ENCODE measurements around the gene STXBP5. TPM values are rescaled to one million over a fixed set of nuclear protein-coding genes. Genes with fewer than 3 reads are reported as not detected.

Gene STXBP5
- total and polyA plus RNA-seq, 2 of the 4 experiments (the other 2 are of a cell fraction), result 13.2 to 46.4 TPM

- BruUV-seq (replicated peaks), result no TSS peak
- POLR2A ChIA-PET (ENCODE audit: unreplicated experiment), result no interaction called here
- no peak overlapping the region for H3K4ac ChIP-seq (ENCODE audit: low read depth, low read length)
- H3K56ac ChIP-seq (ENCODE audit: extremely low read depth, insufficient read depth, low read length), result no peak overlapping the region
- H3K27me3 ChIP-seq (ENCODE audit: control insufficient read depth, insufficient read depth, low read length), result no peaks in the 10 kb centered on the region
- no peak overlapping the region for H4K91ac ChIP-seq (ENCODE audit: insufficient read depth, low read depth, low read length)
- no CpG with 5 or more reads among the region's 2 CpGs for WGBS, 2 experiments (ENCODE audit: extremely low coverage in 2 of 2, insufficient read length in 1 of 2)
- peaks cover 8 to 12% of the 10 kb centered on the region in 2 experiments; a peak in 3 of 4 replicates for H3K79me1 ChIP-seq (ENCODE audit: low read depth in 1 of 2, low read length in 2 of 2)
- H4K20me1 ChIP-seq (ENCODE audit: insufficient read depth, low read length), result no peaks in the 10 kb centered on the region
- H3K23ac ChIP-seq (ENCODE audit: low read depth, low read length), result no peak overlapping the region
- no peak overlapping the region for H2BK15ac ChIP-seq (ENCODE audit: low read depth, low read length)
- H3K27ac ChIP-seq (ENCODE audit: insufficient read depth, low read length), result no peak overlapping the region
- no peak overlapping the region for H2BK20ac ChIP-seq (ENCODE audit: low read depth, low read length)
- no peak overlapping the region for H4K5ac ChIP-seq (ENCODE audit: low read depth, low read length)
- H2BK5ac ChIP-seq (ENCODE audit: low read depth, low read length, poor library complexity, severe bottlenecking), result no peak overlapping the region
- H3K18ac ChIP-seq (ENCODE audit: low read depth, low read length), result no peak overlapping the region
- no peak for ATAC-seq (ENCODE audit: low read depth)
- H3K4me3 ChIP-seq (ENCODE audit: insufficient read depth, low read depth, low read length), result no peak overlapping the region
- no peak overlapping the region for H3K4me2 ChIP-seq (ENCODE audit: low read depth, low read length)
- no peaks in the 10 kb centered on the region for H3K9me3 ChIP-seq (ENCODE audit: control insufficient read depth, insufficient read depth, low read length)
- no peak overlapping the region for H4K8ac ChIP-seq (ENCODE audit: low read depth in 2 of 2, low read length in 2 of 2)
- dilution Hi-C loops (cut with HindIII; ENCODE audit: low sequenced_read_pairs, unreplicated experiment) (no loop called here), intact Hi-C loops (cut with micrococcal nuclease) (no loop called here), in situ Hi-C loops (cut with MboI; ENCODE audit: low sequenced_read_pairs) (no loop called here)
- DNase-seq, result no peak
- TF ChIP-seq POLR2A (IDR thresholded peaks at IDR 0.05; ENCODE audit: low read depth, low read length), result no peak
- no peak for TF ChIP-seq MAZ (IDR thresholded peaks at IDR 0.05; ENCODE audit: borderline replicate concordance, low read depth, low read length)
- TF ChIP-seq SMC3 (IDR thresholded peaks at IDR 0.05; ENCODE audit: low read depth, low read length), result no peak
- TF ChIP-seq, protein P1, sequence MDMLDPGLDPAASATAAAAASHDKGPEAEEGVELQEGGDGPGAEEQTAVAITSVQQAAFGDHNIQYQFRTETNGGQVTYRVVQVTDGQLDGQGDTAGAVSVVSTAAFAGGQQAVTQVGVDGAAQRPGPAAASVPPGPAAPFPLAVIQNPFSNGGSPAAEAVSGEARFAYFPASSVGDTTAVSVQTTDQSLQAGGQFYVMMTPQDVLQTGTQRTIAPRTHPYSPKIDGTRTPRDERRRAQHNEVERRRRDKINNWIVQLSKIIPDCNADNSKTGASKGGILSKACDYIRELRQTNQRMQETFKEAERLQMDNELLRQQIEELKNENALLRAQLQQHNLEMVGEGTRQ (IDR thresholded peaks at IDR 0.05; ENCODE audit: low read depth, low read length), result no peak
- no peak for TF ChIP-seq RCOR1 (IDR thresholded peaks at IDR 0.05; ENCODE audit: insufficient replicate concordance, low read length)
- no peak for TF ChIP-seq FOS (IDR thresholded peaks at IDR 0.05; ENCODE audit: low read depth, low read length)
- TF ChIP-seq RAD21 (IDR thresholded peaks at IDR 0.05; ENCODE audit: low read length), result no peak
- no peak overlapping the region for H2AK9ac ChIP-seq (replicated peaks; ENCODE audit: low read depth, low read length, poor library complexity)
- peaks cover 3% of the 10 kb centered on the region; the same call in 1 of the 2 replicates for H3K9me1 ChIP-seq (ENCODE audit: insufficient read depth, low read length)
- peaks cover 2% of the 10 kb centered on the region; the same call in 1 of the 2 replicates for H3K4me1 ChIP-seq (ENCODE audit: control insufficient read depth, insufficient read depth, low read length)
- no peak overlapping the region for H2AK5ac ChIP-seq (ENCODE audit: low read depth, low read length)
- no peak overlapping the region for H3K9ac ChIP-seq (ENCODE audit: low read depth, low read length)
- no peak overlapping the region for H2BK120ac ChIP-seq (ENCODE audit: low read depth, low read length)
- peaks cover 20% of the 10 kb centered on the region for H3K36me3 ChIP-seq (ENCODE audit: control insufficient read depth, insufficient read depth, low read length)
- H3K14ac ChIP-seq (replicated peaks; ENCODE audit: low read depth, low read length), result no peak overlapping the region
- H2AFZ ChIP-seq (replicated peaks; ENCODE audit: low read length, poor library complexity), result no peak overlapping the region
- CTCF ChIA-PET, result no interaction called here
These were observed 117.0 kb downstream of the STXBP5 start for GRCh38 chr6:147321260-147321659.

Measured in IMR-90 (cell line).